ENCODE results near the gene ARID5A.

The ARID5A gene

GRCh38 chr2:96558485-96558884 lies 21.9 kb downstream of the ARID5A start:
- DNase-seq, result no peak

DNA sequence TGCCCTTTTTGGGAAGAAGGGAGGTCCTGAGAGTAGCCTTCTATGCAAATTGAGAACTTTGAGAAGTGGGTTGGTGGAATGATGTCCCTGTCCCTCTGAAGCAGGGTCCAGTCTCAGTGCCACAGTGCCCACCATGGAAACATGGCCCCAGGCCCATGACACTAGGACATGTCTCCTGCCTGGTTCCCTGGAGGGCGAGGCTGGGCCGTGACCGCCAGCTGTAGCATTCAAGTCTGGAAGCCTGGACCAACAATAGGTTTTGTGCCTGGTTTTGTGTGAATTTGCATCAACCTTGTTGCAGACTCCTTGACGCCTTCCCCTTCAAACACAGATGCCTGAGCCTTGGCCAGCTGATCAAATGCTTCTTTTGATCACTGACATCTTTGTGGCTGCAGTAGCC lies 27.5 kb downstream of the ARID5A start:
- no peak for DNase-seq

DNA sequence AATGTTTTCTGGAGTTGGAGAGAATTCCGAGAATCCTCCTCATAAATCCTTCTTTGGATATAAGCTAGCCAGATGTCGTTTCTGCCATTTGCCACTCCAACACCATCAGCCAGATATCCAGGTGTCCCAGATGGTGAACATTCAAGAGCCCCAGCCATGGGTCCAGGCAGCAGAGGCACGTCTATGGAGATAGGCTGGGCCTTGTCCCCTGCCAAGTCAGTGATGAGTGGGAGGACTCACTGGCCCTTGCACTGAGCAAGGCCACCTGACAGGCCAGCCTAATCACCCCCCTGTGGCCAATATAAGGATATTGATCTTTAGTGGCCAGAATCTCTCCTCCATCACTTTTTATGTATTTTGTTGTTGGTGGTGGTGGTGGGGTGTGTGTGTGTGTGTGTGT lies 28.0 kb downstream of the ARID5A start:
- DNase-seq, result no peak

DNA sequence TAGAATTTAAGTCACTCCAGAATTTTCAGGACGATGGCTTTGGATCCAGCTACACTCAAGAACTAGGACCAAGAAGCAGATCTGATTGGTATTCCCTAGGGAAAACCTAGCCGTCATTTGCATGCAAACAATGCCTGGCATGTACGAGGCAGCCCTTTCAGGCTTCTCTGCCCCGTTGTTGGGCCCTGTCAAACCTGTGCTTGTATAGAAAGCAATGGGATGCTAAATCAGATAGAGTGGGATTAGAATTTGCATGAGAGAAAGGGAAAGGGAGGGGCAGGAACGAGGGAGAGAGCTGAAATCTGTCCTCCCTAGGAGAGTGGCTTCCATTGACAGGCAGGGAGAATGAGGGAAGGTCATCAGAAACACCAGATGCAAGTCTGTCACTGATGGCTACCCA lies 28.6 kb downstream of the ARID5A start:
- no peak for DNase-seq

GRCh38 chr2:96568094-96568493 lies 31.5 kb downstream of the ARID5A start:
- no peak for DNase-seq

DNA sequence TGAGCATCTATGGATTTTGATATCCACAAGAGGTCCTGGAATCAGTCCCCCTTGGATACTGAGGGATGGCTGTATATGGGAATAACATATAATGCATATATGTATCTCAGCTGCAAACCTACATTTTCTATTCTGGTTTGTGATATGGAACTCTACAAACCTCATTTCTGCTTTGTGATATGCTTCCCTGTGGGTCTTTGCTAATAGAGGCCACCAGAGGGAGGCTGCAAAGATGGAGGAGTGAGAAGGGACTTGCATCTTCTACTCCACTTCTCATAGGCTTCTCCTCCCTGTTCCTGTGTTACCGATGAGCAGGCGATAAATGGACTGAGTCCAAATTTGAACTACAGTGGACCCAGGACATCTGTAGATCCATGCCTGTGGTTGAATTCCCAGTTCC lies 37.8 kb downstream of the ARID5A start:
- DNase-seq, result no peak

DNA sequence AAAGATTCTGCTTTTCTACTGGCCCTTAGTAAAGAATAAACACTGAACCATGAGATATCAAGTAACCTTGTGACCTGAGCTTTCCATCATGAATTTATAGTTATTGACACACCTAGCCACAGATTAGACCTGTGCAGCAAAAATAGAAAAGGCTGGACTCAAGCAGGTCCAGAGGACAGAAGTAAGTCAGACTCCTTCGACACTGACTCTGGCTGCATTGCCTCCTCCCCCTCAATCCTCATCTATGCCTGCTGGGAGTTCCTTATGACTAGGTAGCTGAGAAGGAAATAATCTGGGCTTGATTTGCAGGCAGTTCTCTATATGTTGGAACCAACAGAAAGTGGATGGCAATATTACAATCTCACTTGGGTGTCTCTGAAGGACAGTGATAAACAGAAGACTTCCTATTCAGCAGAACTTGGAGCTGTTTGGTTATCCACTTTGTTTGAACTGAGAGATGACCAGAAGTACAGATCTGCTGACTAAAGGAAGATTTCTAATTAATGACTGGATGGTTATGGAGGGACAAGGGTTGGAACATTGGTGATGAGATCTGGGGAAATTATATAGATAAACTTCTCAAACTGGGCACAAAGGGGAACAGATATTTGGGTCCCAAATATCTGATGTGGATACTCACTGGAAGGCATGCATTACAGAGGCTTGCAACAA lies 39.4 kb downstream of the ARID5A start:
- DNase-seq, result no peak

DNA sequence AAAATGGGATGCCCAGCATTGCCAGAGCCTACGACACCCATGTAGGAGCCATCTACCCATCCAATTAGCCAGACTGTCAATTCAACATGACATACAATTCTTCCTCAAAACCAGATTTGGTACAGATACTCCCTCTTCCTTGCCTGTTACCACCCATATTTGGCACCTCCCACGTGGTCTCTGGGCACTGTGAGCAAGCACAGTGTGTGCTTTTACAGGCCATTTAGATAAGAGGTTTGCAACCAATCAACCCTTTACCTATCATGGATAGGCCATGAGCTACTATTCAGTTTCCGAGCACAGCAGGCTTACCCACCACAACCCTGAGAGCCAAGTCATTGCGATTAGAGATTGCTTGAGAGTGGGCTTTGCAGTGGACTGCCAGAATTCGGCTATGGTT lies 40.9 kb downstream of the ARID5A start:
- DNase-seq, result no peak

DNA sequence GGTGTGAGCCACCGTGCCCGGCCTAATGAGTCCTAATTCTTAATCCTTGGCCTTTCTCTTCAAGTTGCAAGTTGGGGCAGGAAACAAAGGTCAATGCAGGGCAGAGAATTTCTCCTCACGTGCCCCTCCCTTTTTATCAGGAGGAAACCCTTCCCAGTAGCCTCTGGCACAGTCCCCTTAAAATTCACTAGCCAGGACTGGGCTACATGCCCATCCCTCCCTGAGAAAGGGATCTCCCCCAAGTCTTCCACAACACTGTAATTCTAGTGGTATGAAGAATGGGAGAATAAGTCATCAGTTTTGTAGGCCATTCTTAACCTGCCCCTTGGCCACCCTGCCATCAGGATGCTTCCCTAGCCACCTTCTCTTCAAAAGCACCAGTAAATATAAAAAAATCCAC lies 42.2 kb downstream of the ARID5A start:
- no peak for DNase-seq

DNA sequence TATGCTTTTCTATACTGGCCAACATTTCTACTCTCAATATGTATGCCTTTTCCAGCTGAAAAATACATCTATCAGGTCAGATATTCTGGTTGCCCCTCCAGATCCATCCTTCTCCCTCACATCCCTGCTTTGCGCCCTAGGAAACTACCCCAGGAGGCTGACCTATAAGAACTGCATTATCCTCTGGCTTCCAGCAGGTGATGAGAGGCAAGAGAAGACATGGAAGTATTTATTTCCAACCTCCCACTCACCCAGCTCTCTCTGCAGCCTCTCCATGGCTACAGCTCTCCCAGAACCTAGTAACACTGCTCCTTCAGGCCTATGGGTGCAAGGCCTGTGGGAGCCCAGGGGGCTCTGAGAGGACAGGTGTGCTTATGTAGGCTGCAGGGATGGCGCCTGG lies 42.9 kb downstream of the ARID5A start:
- DNase-seq, result no peak

DNA sequence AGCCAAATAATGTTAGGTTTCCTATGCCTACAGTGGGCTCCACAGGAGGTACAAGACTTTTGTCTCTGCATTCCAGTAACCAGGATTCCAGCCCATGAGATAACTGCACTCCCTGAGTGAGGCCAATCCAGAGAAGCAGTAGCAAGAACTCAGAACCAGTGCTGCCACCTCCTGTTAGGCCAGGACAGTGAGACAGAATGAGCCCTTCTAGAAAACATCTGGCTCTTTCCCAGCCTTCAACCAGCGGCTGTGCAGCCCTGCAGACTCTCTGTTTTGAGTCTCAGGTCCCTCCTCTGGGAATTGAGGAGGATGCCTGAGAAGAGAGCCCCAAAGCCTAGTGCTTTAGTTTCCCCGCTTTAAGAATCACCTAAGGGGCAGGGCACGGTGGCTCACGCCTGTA lies 44.2 kb downstream of the ARID5A start:
- DNase-seq, result no peak

DNA sequence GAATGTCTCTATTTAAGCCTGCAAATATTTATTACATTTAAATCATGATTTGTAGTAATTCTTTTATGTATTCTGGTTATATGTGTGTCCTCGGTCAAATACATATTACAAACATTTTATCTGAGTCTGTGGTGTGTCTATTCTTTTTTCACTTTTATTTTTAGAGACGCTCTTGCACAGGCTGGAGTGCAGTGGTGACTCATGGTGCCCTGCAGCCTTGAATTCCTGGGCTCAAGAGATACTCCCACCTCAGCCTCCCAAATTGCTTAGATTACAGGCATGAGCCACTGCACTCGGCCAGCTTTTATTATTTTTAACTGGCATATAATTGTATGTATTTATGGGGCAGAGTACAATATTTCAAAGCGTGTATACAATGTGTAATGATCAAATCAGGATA lies 47.5 kb downstream of the ARID5A start:
- no peak for DNase-seq

GRCh38 chr2:96587843-96588242 lies 51.3 kb downstream of the ARID5A start:
- DNase-seq, result no peak

DNA sequence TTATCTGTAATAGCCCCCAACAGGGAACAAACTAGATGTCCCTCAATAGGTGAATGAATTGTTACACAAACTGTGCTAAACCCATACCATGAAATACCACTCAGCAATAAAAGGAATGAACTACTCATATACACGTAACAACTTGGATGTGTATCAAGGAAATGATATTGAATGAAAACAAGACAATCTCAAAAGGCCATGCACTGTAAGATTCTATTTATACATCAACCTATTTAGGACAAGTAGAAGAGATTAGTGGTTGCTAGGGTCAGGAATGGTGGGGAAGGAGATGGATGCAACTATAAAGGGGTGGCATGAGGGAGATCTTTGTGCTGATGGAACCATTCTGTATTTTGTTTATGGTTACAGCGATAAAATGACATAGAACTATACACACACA lies 54.5 kb downstream of the ARID5A start:
- no peak for DNase-seq

DNA sequence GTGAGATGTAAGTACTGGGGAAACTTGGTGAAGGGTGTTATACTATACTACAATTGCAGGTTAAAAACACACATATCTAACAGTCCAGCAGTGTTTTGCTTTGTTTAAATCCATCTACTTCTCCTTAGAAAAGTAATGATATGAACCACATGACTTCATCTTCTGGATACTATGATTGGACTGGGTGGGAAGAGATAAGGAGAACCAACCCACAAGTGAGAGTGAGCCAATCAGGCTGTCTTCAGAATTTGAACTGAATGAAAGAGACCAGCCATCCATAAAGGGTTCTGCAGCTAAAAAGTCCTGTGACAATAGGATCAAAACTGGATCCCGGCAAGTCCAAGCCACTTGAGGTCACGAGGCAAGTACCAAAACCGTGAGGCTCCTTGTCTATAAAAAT lies 54.9 kb downstream of the ARID5A start:
- DNase-seq, result no peak

GRCh38 chr2:96594282-96594681 lies 57.7 kb downstream of the ARID5A start:
- no peak for DNase-seq

GRCh38 chr2:96594691-96595152 lies 58.2 kb downstream of the ARID5A start:
- DNase-seq, result no peak

DNA sequence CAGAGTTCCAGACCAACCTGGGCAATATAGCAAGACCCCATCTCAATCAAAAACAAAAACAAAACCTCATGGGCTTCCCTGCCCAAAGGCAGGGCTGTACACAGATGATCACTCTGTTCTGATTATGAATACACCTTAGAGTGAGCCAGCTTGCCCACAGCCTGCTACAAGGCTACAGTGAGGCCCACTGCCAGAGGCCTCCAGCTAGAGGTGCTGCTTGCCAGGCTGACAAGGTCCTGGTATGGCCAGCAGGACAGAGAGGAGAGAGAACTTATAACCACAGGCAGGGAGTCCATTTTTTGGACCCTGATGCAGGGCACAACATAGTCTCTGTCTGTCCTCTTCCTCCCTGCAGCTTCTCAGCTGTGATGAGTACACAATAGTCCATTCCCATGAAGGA lies 60.0 kb downstream of the ARID5A start:
- DNase-seq, result no peak

DNA sequence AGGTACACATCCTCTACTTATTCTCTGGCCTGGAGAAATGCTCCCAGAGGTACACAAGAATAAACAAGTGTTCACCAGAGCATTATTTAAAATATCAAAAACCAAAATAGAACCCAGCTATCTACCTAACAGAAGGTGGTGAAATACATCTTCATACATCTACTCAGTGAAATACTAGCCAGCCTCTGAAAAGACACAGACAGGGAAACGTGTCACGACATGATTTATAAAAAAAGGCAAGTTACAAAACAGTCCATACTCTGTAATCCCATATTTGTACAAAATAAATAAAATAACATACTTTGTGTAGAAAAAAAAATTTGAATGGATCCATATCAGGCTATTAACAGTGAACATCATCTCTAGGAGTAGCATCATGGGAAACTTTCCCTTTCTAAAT lies 63.4 kb downstream of the ARID5A start:
- DNase-seq, result no peak

DNA sequence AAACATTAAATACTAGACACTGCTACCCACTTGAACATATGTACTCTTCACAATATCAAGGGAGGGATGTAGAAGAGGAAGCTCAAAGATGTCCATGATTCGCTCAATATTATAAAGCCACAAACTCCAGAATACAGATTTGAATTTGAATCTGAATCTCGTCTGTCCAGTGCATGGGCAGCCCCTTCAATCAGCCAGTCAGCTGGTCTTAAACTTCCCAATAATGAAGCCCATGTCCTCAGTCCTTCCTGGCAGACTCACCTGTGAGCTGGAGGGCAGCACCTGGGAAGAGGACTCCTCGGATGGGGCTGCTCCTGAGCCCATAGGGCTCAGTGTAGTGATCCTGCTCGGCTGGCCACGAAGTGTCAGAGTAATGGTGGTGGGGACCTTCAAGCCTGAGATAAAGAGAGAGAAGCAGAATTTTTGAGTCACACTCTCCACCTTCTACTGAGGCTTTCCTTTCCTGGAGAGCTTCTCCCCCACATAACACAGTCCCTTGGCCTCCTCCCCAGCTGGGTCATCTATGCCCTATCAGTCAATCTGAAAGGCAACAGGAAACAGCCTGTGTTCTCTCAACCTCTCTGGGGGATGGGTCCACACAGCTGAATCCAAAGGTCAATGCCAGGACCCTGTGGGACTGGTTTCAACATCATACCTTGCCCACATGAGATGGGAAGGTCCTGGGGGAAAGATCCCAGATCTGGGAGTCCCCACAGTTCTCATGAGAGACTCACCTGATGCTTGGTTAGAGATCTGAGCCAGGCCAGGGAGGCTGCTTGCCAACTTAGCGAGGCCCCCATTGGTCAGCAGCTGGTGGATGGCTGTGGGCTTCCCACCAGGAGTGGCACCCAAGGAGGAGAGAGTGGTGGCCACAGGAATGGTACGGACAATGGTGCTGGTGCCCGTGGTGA lies 65.1 kb downstream of the ARID5A start:
- no peak for DNase-seq

Measured in hippocampal formation (tissue), 2 donors.